NCI-H2029 treated with DMSO at 0.1 percent for 48 hours (cell line): ENCODE data around the gene IGBP1.
"Not testable (repeated sequence)": the region's sequence is repeated elsewhere in the genome, so short reads cannot be mapped to it uniquely, and the experiment has no call there.

Experiments
- DNase-seq: peaks from one replicate; lab custom pipeline; 2025; lab: John Stamatoyannopoulos, UW

Gene IGBP1

DNA sequence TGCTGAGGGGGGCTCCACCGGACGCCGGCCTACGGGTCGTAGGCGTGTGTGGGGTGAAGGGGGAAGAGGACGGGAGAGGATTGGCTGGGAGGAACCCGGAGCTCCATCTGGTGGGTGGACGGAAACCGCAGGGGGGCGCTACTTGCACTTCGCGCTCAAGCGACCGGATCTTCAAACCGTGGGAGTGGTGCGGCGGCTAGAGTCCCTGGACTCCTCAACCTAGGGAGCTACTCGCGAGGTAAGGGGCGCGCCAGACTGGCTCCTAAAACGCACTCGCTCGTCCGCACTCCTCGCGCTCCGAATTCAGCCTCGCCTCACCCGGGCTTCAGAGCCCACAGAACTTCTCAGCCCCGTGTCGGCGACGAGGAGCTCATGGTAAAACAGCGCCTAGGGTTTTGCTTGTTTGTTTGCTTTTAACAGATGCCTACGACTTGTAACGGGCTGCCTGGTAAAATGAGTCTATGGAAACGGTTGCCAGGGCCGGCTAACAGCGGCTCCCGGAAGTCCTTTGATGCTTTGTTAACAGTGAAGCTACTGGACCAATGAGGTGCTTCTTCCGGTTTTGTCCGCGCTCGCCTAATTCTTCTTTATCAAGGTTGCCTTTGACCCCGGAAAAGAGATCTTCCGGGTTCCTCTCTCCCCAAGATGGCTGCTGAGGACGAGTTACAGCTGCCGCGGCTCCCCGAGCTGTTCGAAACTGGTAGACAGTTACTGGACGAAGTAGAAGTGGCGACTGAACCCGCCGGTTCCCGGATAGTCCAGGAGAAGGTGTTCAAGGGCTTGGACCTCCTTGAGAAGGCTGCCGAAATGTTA lies at the start of gene IGBP1:
IGBP1 (plus strand) TSS at position 145 of the 813 bp plus-strand sequence; CDS start at position 646, 501 bp downstream.
- DNase-seq = peak; percentile 58

DNA sequence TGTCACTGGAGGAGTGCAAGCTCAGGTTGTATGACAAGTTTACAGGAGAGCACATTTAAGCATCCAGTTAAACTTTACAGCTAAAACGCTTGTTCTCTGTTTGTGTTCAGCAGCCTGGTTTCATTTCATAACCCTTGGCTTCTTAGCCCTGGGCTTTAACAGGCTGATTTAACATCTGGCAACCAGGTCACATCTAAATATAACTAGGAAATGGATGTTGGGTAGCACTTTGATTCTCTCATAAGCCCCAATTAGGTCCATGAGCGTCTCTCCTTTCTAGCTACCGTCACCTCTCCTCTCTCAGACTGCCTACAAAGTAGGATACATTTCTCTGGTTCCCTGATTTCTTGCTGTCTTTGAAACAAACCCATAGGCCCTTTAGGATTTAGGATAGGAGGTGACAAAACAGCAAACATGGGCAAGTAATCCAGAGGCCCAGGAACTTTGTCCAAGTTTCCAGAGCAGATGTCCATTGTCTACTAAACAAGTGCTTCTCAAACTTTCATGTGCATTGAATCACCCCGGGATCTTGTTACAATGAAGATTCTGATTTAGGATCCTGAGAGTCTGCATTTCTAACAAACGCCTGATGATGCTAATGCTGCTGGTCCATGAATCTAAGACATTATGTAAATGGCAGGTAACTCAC lies 48.5 kb upstream of the IGBP1 start:
- DNase-seq = no peak

DNA sequence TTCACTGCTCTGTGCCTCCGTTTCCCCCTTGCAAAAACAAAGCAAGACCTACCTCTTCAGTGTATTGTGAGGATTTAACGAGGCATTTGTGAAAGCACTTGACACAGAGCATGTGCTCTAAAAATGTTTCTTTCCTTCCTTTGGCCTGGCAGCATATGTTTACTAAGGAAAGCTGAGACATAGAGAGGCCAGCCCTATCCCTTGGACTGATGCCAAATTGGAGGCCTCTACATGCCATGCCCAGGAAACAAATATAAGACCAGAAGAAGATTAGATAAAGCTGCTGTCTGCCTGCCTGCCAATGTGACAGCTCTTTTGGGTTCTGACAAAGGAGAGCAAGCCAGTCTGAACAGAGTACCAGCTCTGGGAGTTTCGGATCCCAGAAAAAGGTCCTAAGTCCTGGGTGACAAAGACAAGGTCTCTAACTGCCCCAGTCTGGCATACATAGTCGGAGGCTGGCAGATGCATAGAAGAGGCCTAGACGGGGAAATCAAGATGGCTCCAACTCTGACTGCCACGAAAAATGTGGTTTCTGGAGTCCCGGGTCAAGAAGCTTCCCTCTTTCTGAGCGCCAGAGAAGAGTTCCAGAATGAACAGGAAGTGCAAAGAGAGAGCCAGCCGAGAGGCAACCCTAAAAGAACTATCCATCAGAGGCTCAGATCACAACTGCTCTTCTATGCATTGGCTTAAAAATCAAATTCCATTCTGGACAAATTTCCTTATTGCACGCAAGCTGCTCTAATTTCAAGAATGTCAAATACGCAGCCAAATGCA lies 45.2 kb upstream of the IGBP1 start:
- DNase-seq = peak; percentile 33

DNA sequence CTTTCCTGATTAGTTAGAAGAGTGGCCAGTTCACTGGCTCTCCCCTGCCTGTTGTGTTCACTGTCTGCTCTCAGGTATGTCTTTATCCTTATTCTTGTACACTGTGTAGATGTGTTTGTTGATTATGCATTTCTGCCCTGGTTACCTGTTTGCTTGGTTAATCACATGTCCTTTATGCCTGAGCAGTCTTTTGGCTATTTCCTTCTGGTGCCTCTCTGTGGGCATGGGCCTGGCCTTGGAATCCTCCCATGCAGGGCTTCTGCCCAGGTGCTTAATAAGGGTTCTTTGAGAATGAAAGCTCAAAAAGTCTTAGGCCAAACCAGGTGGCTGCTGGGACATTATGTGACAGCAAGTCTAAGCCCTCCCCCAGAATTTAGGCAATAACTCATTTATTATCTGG lies 44.5 kb upstream of the IGBP1 start:
- DNase-seq = no peak

DNA sequence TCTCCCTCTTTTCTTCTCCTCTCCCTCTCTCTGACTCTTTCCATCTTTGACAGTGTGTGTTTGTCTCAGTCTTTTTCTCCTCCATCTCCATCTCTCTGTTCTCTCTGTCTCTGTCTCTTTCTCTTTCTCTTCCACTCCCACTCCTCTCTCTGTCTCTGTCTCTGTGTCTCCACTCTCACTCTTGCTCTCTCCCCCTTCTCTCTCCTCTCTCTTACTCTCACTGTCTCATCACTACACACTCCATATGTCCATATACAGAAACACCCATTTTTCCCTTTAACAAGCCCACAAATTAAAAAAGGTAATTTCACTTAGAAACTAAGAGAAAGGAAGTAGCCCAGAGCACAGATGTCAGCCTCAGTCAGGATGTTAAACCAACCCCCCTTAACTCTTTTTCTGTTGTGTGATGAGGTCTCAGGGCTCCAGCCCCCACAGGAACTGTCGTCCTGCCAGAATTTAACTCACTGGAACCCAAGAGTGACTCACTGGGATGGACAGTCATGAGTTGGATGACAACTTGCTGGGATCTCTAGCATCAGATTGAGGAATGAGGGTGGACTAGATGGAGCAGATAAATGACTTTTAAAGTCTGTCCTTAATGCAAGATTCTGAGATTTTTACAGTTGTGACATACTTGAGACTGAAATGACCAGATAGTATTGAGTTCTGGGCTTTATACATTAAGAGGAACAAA lies 43.5 kb upstream of the IGBP1 start:
- no peak for DNase-seq

DNA sequence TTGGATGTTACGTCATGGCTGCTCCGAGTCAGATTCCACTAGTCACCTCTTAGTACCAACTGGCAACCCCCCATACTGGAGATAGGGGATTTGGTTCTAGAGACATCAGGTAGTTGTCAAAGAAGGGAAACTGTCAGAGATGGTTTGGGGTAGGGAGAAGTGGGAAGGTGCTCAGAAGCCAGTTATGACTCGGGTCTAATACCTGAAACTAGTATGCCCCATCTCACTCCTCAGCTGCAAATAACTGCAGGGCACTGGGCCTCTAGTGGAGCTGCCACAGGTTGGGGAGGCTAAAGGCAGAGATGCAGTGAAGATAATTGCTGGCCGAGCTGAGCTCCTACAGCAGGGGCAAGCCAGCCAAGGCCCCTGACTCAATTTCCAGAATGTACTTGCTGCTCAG lies 41.0 kb upstream of the IGBP1 start:
- DNase-seq = no peak

DNA sequence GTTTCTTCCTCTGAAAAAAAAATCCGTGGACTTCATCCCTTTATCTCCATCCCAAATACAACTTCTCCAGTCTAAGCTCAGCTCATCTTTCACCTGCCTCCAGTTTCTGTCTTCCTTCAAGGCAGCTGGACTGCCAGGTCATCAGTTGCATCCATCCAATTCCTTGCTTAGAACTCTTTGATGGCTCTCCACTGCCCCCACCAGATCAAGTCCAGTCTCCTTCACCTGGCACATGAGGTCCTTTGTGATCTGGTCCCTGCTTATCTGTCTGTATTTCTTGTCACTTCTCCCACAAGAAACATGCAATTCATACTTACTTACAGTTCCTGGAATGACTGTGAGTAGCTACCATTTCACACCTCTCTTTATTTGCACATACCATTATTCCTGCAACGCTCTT lies 37.2 kb upstream of the IGBP1 start:
- DNase-seq = peak; percentile 1

DNA sequence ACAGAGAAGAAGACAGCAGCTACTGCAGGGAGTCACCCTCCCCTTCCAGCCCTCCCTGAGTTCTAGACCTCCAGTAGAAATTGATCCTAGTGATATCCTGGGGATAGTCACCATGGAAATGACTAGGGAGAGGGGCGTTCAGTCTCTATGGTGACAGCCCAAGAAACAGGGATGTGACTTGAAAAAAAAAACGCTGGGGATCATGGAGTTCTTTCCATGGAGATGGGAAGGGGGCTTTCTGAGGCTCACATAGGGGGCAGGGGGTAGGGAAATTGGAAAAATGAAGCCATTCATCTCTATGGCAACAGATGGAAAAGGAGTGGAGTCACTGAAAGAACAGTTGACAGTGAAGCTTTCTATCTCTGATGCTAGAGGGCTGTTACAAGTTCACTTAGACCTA lies 28.0 kb upstream of the IGBP1 start:
- DNase-seq = no peak

DNA sequence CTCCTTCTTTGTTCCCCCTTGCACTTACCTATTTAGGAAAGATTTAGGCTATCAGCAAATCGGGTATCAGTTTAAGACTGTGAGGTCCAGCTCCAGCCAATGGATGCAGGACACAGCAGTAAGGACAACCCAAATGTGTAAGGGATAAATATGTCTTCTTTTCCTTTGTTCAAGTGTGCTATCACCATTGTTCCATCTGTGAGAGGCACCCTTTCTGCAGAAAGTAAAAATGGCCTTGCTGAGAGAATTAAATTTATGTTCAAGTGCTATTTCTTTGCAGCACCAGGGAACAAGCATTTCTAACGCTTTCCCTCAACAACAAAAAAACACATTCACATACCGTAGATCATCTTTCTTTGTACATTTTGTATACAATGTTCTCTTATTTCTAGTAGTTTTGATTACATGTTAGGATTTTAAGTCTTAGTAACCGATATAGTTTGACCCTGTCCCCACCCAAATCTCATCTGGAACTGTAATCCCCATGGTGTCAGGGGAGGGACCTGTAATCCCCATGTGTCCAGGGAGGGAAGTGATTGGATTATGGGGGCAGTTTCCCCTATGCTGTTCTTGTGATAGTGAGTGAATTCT lies 21.7 kb upstream of the IGBP1 start:
- not testable (repeated sequence) for DNase-seq

DNA sequence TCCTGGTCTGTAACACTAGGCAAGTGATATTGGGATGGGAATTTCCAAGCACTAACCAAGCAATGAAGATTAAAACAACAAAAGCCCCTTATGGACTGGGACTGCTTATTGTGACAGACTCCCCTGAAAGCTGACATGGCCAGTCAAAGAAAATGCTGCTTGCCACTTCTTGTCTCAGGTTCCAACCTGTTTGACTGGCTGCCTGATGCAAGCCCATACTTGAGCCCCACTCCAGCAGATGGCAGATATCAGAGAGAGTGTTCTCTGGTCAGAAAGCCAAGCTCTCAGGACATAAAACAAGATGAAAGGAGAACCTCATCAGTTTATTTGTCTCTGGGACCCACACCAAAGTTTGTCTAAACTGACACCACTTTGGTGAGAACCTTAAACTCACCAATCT lies 15.5 kb upstream of the IGBP1 start:
- DNase-seq = peak; percentile 3

DNA sequence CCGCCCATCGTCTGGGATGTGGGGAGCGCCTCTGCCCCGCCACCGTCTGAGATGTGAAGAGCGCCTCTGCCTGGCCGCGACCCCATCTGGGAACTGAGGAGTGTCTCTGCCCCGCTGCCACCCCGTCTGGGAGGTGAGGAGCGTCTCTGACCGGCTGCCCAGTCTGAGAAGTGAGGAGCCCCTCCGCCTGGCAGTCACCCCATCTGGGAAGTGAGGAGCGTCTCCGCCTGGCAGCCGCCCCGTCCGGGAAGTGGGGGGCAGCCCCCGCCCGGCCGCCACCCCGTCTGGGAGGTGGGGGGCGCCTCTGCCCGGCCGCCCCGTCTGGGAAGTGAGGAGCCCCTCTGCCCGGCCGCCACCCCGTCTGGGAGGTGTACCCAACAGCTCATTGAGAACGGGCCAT lies 10.2 kb upstream of the IGBP1 start:
- DNase-seq = not testable (repeated sequence)

DNA sequence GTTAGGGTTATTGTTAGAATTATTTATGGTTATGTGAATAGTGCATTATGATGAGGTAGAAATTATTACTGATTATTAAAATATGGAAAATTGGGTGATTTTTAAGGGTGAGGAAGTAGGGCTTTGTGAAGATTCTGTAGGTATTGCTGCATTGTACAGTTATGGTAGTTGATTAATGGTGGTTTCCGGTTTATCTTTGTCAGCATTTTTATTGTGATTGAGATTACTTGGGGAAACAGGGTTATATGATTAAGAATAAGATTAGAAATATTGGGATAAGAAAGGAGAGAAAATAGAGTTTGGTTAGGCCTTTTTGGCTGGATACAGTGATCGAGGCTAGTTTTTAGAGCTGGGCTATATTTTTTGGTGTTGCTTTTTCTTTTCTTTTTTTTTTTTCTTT lies 8.6 kb upstream of the IGBP1 start:
- DNase-seq = no peak

DNA sequence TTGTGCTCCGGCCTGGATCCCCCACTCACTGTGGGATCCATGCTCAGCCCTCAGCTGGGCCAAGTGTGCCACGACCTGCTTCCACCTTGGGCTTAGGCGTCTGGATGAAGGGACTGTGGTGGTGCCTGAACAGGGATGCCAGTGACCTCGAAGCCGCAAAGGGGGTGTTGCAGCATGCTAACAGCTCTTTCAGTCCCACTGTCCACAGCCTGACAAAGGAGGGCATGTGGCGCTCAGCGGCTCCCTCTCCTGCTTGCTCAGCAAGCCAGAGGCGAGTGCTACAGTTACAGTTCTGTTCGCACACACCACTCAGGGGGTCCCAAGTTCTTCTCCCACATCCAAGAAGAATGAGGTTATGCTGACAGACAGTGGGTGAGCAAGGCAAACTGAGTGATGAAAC lies 5.2 kb upstream of the IGBP1 start:
- DNase-seq = no peak

DNA sequence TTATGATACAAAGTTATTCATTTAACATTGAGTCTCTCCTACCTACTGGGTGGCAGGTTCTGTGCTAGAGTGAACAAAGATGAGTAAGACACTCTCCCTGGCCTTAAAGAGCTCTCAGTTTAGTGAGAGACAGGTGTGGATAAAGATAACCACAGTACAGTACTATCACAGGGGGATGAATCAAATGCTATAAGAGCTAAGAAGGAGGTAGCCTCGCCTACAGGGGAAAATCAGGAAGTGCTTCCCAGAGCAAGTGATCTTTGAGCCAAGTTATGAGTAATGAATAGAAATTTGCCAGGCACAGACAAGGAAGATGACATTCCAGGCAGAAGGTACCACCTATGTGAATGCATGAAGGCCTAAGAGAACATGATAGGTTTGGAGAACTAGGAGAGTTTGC lies 3.4 kb upstream of the IGBP1 start:
- DNase-seq = no peak

DNA sequence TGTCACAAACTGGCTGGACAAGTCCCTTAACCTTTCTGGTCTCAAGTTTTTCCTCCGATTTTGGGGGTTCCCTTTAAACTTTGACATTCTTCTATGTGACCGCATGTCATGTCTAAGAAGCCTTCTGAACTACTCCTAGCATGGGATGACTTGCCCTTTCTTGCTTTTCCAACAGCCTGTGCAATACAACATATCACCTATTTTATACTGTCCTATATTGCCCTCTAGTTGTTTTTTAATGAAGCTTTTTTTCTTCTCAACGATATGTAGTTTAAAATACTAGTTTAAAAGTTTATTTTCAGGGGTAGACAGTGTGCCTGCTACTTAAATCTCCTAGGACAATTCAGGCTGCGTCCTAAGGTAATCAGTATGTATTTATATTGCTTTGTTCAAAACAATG lies 1.0 kb upstream of the IGBP1 start:
- DNase-seq = no peak

DNA sequence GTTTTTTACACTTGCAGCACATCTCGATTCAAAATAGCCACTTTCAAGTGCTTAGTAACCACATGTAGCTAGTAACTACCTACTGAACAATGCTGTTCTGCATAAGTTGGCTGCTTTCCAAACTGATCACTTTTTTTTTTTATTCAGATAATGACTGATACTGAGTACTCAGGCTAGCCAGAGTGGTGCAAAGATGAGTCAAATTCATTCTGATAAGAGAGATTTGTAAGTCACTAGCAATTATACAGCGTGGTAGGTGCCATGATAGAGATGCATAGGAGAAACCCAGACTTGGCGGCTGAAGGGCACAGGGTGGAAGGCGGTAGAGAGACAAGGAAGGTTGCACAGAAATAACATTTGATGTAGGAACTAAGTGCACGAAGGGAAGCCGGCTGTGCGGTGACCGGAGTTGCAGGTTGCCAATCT lies 357 bp upstream of the IGBP1 start:
- peak; percentile 33 for DNase-seq

DNA sequence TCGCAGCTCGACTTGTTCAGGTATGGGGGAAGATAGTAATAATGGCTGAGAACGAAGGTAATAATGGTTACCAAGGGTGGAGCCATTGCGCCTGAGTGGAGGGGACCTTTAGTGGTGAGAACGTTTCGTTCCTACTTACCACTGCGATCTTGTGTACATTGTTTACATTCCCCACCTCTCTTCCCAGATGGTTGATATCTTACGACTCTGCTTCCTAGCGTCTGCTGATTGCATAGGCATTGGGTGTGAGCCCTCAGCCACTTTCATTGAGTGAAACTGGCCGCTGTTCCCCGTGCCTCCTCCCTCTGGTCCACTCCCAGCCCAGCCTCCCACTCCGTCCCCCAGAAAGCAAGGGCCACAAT lies 850 bp downstream of the IGBP1 start:
- DNase-seq = no peak

DNA sequence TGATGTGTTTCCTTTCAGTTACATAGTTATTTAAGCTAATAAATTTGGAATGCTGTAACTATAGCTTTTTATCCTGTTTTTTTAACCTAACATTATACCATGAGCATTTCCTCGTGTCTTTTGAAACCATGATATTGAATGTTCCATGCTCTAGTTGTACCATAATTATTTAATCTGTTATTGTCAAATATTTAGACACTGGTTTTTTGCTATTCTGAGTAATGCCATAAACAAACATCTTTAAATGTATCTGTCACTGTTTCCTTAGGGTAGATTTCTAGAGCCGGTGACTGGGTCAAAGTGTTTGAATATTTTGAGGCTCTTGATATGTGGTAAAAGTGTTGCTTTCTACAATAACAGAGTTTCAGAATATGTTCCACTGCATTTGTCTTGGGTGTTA lies 5.4 kb downstream of the IGBP1 start:
- DNase-seq = no peak

DNA sequence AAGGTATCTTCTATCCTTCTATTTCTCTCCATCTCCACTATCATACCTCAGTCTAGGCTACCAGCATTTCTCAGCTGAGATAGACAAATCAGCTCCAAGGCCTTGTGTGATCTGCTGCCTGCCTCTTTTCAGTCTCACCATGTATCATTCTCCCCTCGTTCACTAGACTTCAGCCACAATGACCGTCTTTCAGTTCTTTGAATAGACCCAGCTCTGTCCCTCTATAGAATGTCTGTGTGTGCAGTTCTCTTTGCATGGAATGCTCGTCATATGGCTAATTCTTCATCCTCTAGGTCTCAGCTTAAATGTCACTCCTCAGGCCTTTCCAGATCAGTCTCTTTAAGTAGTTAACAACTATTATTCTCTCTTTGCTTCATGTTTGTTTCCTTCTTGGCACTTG lies 6.5 kb downstream of the IGBP1 start:
- no peak for DNase-seq

DNA sequence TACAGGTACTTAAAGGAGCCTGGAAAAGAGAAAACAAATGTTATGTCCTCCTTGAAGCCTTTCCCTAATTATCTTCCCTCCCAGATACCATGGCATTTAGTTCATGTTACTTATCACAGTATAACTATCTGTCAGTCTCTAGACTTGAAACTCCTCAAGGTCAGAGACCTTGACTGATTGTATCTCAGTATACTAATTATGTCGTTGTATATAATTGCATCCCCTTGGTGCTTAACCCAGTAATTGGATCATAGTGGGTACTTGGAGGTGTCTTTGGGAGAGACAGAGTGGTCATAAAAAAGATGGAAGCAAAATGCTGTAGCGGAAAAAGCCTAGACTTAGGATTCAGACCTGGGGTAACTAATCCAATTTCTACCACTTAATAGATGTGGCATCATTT lies 8.1 kb downstream of the IGBP1 start:
- no peak for DNase-seq

DNA sequence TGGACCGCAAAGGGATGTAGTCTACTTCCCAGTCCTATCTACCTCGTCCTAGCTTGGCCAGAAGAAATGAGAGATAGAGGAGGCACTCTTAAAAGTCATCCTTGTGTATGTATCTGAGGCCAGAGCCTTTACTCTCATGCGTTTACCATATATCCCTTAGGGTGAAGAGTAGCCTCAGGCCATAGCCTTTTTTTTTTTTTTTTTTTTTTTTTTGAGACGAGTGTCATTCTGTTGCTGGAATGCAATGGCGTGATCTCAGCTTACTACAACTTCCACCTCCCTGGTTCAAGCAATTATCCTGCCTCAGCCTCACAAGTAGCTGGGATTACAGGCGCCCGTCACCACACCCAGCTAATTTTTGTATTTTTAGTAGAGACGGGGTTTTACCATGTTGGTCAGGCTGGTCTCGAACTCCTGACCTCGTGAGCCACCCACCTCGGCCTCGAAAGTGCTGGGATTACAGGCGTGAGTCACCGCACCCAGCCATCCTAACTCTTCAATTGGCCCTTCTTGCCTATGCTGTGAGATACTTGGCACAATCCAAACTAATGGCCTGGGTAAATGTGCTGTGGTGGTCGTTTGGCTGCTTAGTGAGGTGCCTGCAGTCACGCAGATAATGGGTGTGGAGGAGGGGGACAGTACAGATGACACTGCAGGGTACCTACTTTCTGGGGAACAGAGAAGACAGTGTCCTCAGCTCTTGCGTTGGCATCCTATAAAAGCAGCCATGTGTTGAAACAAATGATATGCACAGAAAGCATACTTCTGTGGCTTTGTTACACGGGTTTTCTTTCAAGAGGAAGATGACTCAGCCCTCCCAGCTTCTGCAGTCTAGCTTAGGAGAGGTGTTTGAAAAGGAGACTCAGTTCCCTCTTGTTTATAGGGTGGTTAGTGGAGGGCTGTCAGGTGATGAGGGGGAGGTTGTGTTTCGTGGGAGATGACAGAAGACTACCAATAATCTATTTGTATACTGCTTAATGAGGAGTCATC lies 33.6 kb downstream of the IGBP1 start:
- no peak for DNase-seq
